Bronchial epithelial cell (primary cell): ENCODE measurements around the gene SERPINB13. TPM values are rescaled to one million over a fixed set of nuclear protein-coding genes. Genes with fewer than 3 reads are reported as not detected.

Source experiments
- DNase-seq: peaks from one replicate; pipeline ENCODE4 v3.0.0-alpha.2; 2010; ENCODE audit warnings: low read depth
- FAIRE-seq: peaks from 2 replicates; lab custom pipeline; 2011; peaks lifted over from hg19 to GRCh38; lab: Jason Lieb, UNC
- H3K27me3 ChIP-seq: 2 replicates; pipeline ENCODE4 v1.5.1; 2011; ENCODE audit warnings: low read length; ENCODE audit not compliant: control insufficient read depth, insufficient read depth
- H3K36me3 ChIP-seq: 2 replicates; pipeline ENCODE4 v1.5.1; 2011; ENCODE audit warnings: low read length; ENCODE audit not compliant: control insufficient read depth, insufficient read depth
- H3K4me3 ChIP-seq: 2 replicates; pipeline ENCODE4 v1.5.1; 2011; ENCODE audit warnings: mild to moderate bottlenecking, low read depth, low read length, control low read depth
- CTCF ChIP-seq: IDR thresholded peaks from 2 replicates; pipeline ENCODE4 v1.5.1; 2011; ENCODE audit warnings: mild to moderate bottlenecking, moderate library complexity, low read length, control low read depth, inconsistent platforms; ENCODE audit not compliant: insufficient read depth, severe bottlenecking
- total RNA-seq: library from RNA; depleted of rRNA; stranded (reverse); fragments of >200 nt; gene quantifications from 2 replicates; pipeline ENCODE4 v1.2.1, GENCODE V29; 2014

The SERPINB13 gene
- total RNA-seq, 1 donor from 2014 or later = 8.2 TPM

DNA sequence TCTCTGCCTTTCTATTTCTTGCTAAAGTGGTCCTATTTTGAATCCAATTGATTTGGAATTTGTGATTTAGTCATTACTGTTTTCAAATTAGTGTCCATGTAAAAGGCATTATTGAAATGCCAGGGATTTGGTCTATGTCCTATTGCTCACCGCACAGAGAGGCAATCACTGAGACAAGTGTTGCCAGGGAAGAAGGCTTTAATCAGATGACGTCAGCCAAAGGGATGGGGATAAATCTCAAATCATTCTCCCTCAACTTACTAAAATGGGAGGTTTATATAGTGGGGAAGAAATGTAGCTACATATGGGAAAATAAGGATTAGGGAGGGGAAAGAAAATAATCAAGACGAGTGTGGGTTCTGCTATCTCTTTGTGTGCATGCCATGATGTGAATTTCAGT, 35.4 kb upstream of the SERPINB13 start:
- TF ChIP-seq CTCF = no peak
- no peaks in the 10 kb centered on the region for H3K36me3 ChIP-seq
- no peak overlapping the region for H3K4me3 ChIP-seq
- FAIRE-seq (no peak), DNase-seq (no peak)
- H3K27me3 ChIP-seq = no peaks in the 10 kb centered on the region

GRCh38 chr18:63552581-63552980, 34.6 kb upstream of the SERPINB13 start:
- TF ChIP-seq CTCF = no peak
- no peak for FAIRE-seq
- H3K4me3 ChIP-seq = no peak overlapping the region
- H3K27me3 ChIP-seq = no peaks in the 10 kb centered on the region
- DNase-seq = no peak
- H3K36me3 ChIP-seq = no peaks in the 10 kb centered on the region

DNA sequence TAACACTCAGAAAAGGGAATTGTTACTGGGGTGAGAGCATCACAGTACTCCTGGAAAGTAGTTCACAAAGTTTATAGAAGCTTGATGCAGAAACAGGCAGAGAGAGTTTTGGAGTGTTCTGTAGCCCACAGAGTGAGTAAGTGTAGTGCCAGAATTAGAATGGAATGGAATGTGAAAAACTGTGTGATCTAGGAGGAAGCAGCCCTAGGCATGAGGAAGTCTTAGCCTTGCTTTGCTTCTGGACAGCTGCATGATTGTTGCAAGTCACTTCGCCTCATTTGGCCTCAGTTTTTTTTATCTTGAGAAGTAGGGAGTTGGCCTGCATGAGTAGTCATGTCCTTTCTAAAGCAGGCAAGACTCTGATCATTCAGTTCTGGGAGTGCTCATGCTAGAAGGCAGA, 34.1 kb upstream of the SERPINB13 start:
- DNase-seq (peak; percentile 96), FAIRE-seq (peak; percentile 99)
- Histone ChIP-seq H3K36me3 (no peaks in the 10 kb centered on the region), H3K27me3 (no peaks in the 10 kb centered on the region), H3K4me3 (no peak overlapping the region)
- TF ChIP-seq CTCF = no peak

- TF ChIP-seq CTCF = no peak
- H3K4me3 ChIP-seq = no peak overlapping the region
- FAIRE-seq (peak; percentile 36), DNase-seq (peak; percentile 61)
- no peaks in the 10 kb centered on the region for H3K27me3 ChIP-seq
- H3K36me3 ChIP-seq = no peaks in the 10 kb centered on the region
These were observed 27.3 kb upstream of the SERPINB13 start for GRCh38 chr18:63559567-63560491.

- H3K4me3 ChIP-seq = no peak overlapping the region
- TF ChIP-seq CTCF = no peak
- H3K36me3 ChIP-seq = no peaks in the 10 kb centered on the region
- no peak for FAIRE-seq
- no peaks in the 10 kb centered on the region for H3K27me3 ChIP-seq
- no peak for DNase-seq
These were observed 24.9 kb upstream of the SERPINB13 start for GRCh38 chr18:63562284-63562683.
